Activated effector memory CD4-positive, alpha-beta T cell treated with anti-CD3 and anti-CD28 coated beads, Interleukin-2, amount 50 U/mL, for 16 hours (primary cell): ENCODE measurements around the gene ZNF286A.
"Not testable (repeated sequence)": the region's sequence is repeated elsewhere in the genome, so short reads cannot be mapped to it uniquely, and the experiment has no call there.

Experiments used
- DNase-seq: peaks from one replicate; pipeline ENCODE4 v3.0.0-alpha.2; 2020

ZNF286A gene

DNA sequence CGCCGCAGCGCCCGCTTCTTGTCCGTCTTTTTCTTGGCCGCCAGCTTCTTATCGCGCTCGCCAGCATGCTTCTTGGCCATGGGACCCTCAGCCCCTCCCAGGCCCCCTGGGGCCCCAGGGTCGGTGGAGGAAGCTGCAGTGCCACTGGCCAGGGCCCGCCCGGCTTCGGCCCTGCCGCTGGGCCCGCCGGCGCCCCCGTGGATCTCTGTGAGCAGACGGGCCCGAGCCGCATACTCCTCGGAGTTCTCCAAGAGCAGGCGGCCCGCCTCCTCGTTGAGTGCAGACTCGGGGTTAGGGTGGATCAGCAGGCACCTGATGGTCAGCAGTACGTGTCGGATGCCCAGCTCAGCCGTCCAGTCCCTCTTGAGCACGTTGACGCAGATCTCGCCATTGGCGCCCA is 4.7 kb downstream of the ZNF286A start:
- DNase-seq = not testable (repeated sequence)

DNA sequence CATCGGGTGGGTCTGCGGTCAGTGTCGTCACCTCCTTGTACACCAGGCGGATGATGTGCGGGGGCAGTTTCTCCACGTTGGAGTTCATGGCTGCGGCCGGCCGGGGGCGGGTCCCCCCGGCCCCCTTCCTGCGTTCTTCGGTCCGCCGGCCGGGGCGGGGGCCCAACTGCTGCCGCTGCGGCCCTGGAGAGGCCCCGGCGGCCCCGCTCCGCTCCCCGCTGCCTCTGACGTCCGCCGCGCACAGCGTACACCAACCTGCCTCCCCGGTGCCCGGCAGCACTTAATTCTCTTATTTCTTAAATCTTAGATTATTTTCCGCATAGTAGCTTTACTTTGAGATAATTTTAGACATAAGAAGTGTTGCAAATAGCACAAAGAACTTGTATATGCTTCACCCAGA is 5.3 kb downstream of the ZNF286A start:
- DNase-seq = not testable (repeated sequence)

DNA sequence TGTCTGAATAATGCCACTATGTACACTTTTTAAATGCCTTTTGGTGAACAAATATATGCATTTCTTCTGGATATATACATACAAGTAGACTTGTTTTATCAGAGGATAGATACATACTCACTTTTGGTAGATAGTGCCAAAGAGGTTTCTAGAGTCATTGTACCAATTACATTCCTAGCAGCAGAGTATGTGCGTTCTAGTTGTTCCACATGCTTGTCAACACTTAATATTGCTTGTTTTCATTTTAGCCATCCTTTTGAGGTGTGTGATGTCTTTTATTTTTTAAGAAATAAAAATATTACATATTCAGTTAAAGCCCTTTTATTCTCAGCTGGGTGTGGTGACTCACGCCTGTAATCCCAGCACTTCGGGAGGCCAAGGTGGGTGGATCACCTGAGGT is 9.3 kb downstream of the ZNF286A start:
- DNase-seq = not testable (repeated sequence)

DNA sequence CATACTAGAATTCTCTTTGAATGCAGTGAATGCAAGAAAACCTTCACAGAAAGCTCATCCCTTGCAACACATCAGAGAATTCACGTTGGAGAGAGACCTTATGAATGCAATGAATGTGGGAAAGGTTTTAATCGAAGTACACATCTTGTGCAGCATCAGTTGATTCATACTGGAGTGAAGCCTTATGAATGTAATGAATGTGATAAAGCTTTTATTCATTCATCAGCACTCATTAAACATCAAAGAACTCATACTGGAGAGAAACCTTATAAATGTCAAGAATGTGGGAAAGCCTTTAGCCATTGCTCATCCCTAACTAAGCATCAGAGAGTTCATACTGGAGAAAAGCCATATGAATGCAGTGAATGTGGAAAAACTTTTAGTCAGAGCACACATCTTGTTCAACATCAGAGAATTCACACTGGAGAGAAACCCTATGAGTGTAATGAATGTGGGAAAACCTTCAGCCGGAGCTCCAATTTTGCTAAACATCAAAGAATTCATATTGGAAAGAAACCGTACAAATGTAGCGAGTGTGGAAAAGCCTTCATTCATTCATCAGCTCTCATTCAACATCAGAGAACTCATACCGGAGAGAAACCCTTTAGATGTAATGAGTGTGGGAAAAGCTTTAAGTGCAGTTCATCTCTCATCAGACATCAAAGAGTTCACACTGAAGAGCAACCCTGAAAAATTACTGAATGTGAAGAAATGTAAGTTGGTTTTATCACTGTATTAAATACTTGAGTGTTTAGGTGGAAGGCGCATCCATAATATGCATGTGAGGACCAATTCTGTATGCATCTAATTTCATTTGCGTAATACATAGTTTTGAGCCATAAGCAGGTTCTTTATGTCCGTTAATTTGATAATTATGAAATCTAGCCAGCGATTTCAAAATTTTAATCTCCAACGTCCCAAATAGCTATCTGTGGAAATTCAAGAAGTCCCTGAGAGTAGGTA is 17.3 kb downstream of the ZNF286A start:
- DNase-seq = not testable (repeated sequence)

DNA sequence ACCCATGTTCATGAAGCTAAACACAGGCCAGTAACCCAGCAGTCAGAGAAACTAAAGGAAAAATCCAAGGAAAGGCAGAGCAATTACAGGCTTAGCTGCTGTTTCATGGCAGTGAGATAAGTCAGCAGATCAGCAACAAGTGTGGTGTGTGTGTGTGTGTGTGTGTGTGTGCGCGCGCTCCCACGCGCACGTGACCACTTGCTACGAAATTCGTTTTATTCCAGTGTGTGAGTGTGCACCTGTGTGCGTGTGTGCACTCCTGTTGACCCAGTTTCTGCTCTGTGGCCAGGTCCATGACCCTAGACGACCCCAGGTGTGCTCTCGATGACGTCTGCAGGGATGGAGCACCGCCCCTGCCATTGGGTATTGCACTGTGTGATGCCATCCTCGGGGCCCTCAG is 31.0 kb downstream of the ZNF286A start:
- not testable (repeated sequence) for DNase-seq

DNA sequence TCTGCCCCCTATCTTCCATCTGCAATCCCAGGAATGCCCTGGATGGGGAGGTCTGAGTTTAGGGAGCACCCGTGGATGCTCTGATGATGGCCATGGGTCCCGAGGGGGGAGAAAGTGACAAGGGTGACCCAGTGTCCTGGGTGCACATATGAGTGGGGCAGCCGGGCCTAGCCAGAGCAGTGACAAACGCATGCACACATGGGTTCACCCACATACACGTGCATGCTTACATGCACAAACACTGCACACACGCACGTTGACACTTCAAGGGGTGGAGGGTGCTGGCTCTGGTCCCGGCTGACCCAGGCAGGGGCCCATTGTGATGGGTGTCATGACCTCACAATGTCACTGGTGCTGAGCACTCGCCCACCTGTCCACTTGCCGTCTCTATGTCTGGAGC is 32.3 kb downstream of the ZNF286A start, which contains the start of gene TBC1D26:
TSS of gene TBC1D26 (plus strand) at position 384 of the 400 bp plus-strand sequence. CDS start 3,066 bp downstream, outside the sequence.
- not testable (repeated sequence) for DNase-seq

DNA sequence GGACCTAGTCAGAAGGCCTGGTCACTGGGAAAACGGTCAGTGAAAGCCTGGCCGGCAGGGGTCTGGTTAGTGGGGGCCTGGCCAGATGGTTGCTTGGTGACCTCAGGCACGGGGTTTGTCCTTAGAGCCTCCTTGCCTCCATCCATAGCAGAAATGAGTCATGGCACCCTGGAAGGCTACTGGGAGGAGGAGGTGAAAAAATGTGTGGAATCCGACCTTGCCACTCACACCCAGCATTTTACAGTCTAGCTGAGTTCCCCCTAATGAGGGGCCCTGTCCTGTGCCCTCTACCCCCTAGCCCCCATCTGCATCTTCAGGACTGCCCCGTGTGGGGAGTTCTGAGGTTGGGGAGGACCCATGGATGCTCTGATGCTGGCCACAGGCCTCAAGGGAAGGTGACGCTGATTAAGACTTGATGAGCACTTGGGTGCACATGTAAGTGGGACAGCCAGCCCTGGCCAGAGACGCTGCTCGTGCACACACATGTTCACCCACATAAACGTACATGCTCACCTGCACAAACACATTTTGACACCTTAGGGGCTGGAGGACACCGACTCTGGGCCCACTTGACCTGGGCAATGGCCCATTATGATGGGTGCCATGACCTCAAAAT is 33.7 kb downstream of the ZNF286A start:
- DNase-seq = not testable (repeated sequence)

DNA sequence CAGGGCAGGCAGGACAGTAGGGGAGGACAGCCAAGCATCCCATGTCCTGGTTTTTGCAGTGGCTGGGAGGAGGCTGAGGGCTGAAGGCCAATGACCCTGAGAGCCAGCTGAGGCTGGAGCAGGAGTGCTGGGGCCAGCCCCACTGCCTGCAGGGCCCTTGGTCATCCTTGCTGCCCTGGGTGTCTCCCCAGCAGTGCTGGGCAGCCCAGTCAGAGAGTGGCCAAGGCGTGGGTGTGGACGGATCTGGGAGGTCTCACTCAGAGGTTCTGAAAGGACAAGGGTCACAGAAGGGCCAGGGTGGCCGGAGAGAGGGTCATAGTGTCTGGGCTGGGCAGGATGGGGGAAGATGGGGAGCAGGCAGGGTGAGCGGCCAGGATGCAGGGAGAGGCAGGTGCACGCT is 37.0 kb downstream of the ZNF286A start:
- not testable (repeated sequence) for DNase-seq

DNA sequence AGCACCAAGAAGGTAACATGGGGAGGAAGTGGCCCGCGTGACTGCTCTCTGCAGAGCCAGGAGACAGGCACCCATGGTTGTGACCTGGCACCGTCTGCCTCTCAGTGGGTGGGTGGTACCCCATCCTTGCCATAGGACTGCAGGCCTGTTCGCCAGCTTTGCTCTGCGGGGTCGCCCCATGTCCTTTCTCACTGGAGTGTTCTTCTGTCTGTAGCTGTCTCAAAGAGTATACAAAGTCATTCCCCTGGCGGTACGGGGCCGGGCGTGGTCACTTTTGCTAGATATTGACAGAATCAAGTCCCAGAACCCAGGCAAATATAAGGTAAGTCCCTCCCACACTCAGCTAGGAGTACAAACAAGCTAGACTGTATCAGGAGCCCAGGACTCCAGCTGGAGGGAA is 38.5 kb downstream of the ZNF286A start:
- DNase-seq = no peak

DNA sequence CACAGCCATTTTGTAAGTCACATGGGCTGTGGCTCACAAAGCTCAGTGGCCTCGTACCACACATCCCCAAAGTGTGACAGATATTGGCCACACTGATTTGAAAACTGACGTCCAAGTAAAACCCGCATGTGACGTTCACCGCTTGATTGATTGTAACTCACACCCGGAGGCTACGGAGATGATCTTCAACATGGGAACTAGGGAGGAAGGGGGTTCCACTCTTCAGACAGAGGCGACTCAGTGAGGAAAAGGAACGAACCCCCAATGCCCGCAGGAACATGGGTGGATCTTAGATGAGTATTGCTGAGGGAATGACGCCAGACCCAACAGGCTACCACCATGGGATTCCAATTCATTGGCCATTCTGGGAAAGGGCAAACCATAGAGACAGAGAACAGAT is 39.7 kb downstream of the ZNF286A start:
- not testable (repeated sequence) for DNase-seq

DNA sequence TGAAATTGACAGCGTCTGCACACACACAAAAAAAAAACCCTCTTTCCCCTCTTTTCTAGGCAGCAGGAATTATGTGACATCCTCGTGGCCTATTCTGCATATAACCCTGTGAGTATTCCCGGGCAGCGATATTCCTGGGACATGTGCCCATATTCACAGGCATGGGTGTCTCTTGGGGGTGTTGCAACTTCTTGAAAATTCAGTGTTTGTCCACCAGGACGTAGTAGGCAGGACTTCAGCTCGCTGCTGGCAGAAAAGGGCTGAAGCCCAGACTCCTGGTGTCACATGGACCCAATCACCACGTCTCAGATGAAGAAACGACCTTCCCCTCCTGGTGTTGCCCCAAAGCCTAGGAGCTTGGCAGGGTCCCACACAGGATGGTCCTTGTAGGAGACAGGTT is 40.5 kb downstream of the ZNF286A start:
- DNase-seq = not testable (repeated sequence)

DNA sequence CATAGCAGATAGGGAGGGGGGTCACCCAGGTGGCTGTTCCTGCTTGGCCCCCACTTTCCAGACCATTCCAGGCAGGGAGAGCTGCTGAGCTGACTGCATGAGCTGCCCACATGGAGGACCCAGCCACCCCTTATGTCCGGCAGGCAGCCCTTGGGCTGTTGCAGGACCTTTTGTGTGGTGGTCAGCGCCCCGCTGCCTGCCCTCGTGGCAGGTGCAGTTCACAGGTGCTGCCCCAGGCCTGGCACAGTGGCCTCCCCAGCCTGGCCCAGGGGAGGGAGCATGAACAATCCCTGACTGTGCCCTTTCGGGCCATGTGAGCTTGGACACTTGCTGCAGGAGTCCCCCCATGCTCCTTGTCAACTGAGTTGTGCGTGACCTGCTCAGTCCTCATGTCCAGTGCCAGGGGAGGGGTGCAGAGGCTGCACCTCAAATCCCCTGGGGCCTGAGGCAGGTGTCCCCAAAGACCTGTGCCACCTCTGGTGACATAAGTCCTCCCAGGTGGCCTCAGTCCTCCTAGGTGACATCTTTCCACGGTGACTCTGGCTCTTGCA is 41.1 kb downstream of the ZNF286A start:
- DNase-seq = no peak

DNA sequence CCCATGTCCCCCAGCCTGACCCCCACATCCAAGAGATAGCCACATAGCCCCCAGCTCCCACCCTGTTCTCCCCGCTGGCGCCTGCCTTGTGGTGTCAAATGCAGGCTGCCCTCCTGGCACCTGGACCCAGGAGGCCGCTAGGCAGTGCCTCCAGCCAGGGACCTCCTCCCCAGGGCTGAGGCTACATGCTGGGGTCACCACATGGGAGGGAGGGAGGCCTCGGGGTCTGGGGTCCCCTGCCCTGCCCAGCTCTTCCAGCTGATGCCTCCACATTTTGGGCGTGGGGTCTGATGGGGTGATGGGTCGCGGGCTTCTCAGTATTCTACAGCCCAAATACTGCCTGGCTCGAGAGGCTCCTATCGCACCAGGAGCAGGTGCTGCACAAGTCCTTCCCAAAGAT is 42.1 kb downstream of the ZNF286A start:
- DNase-seq = no peak

DNA sequence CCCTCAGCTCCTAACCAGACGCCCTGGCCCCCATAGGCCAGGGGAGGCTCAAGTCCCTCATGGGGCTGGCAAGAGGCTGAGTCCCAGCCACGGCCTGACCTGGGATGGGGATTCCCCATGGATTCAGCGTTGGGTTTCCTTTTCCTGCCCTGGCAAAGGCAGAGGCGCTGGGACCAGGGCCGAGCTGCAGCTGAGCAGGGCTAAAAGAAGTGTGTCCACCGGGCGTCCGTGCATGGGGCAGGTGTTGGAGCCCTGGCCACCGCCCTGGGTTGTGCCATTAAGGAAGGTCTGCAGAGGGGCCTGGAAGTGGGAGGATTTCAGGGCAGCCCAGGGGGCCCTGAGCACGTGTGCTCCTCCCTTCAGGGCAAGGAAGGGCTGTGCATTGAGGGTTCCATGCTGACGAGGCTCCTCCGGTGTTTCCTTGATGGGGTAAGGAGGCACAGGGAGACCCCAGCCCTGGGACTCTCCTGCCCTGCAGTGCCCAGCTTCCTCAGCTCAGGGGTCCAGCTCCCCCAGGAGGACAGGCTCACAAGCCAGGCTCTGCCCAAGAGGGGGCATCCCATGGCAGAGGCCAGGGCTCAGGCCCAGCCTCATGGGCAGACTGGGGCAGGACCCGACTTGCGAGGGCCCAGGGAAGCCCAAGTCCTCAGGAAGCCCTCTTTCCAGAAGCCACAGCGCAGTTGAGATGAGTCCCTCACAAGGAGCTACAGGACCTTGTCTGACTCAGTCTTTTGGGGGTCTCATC is 42.7 kb downstream of the ZNF286A start:
- no peak for DNase-seq

DNA sequence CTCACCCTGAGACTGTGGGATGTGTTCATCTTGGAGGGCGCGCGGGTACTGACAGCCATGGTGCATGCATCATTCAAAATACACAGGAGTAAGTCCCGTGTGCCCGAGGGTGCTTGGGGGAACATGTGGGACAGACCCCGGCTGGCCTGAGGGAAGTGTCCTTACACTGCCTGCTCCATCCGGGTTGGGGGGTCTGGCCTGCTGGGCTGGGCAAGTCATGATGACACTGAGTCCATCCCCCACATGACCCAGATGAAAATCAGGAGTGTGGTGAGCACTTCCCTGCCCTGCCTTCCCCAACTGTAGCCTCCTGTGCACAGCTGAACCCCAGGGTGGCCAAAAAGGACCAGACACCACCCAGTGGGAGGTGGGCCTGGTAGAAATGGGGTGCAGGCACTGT is 43.4 kb downstream of the ZNF286A start:
- DNase-seq = no peak

DNA sequence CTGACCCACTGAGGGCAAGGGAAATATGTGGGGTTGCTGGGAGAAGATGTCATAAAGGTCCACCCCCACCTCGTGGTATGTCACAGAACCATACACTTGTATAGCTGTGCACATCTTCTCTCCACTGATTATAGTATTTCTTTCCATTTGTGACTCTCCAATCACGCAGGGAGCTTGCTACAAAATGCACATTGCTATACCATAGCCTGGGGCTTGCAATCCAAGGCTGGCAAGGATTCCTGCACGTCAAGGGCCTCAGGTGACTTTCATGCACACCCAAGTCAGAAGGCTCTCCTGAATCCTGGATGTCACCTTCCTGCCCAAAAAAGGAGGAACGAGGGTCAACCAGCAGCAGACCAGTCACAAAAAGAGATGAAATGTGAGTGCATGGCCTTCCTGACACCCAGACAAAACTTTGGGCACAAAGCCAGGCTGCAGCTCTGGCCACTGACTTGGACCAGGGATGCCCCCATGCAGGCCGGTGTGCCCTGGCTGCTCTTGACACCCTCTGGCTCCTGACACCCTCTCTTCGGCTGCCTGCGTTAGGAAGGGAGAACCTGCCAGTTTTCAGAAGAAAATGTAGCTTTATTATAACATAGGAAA is 44.6 kb downstream of the ZNF286A start:
- DNase-seq = no peak

DNA sequence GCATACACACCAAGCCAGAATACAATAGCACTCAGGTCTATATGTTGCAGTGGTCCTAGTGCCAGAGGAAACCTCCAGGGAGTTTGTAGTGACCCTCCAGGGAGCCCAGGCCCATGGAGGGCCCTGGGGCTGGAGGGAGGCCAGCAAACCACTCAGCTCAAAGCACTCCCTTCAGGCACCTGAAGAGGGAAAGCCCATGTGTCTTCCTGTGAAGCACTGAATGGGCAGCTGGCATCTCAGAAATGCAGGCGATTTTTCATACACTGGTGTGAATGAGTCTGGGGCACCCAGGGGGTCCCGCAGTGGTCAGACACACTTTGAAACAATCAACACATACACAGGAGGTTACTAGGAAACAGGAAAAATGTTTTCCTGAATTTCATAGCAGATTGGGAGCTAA is 45.3 kb downstream of the ZNF286A start:
- no peak for DNase-seq

DNA sequence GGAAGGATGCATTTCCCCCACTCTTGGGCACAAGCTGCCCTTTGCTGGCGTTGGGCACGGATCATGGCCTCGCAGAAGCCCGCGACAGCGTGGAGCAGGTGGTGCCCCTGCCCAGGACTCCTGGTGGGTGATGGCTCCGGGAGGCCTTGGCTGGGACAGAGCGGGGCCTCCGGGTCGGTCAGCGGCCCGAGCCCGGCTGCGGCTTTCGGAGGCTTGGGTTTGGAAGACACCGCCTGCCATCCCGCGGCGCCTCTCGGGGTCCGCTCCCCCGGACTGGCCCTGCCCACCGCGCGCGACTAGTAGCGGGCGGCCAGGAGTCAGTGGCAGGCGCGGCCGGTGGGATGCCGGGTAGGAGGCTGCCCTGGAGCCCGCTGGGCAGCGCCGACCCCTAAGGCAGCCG is 49.9 kb downstream of the ZNF286A start:
- not testable (repeated sequence) for DNase-seq

DNA sequence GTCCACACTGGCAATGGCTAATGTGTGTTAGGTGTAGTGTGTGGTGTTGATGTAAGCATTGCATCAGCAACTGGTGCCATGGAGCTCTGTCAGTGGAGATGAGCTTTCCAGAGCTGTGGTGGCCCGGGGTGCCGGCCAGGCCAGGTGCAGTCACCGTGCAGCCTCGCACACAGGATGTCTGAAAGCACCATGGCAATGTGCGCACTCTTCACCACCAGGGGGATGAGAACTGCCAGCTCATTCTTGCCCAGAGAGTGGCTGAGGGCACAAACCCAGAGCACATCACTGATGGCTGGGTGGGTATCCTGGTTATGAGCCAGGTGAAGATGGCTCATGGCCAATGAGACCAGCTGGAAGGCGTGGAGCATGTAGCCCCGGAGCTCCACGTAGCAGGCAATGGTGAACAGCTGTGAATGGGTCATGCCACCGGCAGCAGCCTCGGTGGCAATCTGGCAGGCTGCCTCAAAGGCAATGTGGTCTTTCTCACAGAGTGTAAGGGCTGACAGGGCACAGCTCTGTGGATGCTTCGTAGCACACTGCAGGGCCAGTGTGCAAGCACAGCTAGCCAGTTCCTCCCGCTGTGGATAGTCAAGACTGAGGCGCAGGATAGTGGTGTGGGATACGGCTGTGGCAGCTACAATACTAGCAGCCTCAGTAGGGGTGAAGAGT is 69.4 kb downstream of the ZNF286A start:
- not testable (repeated sequence) for DNase-seq
